NCI-H1048 (cell line): ENCODE results near the gene DIAPH2.

Source experiments
- DNase-seq: peaks from one replicate; lab custom pipeline; 2025; lab: John Stamatoyannopoulos, UW

Gene DIAPH2

DNA sequence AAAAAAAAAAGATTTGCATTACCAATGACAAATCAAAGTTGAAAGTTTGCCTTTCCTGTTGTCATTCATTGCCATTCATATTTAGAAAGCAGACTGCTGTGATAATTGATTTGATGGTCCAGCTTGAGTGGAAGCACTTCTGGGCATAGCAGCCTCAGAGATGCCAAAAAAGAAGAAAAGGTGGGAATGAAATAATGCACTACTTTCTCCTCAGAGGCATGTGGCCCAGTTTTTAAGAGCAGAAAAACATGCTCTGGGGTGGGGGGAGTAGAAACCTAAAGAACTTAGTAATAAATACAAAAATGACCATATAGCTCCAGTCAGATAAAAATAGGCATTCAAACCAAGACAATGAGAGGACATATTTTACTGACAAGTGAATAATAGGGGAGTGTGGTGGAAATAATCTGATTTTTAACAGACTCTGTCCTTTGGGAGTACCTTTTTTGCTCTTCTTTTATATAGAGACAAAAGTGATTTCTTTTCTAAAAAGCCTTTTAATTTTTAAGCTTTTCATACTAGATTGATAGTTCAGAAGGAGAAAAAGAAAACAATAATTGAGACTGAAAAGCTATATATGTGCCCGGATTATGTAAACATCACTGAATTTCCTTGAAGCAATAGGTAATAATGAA lies 798.1 kb downstream of the DIAPH2 start:
- no peak for DNase-seq

DNA sequence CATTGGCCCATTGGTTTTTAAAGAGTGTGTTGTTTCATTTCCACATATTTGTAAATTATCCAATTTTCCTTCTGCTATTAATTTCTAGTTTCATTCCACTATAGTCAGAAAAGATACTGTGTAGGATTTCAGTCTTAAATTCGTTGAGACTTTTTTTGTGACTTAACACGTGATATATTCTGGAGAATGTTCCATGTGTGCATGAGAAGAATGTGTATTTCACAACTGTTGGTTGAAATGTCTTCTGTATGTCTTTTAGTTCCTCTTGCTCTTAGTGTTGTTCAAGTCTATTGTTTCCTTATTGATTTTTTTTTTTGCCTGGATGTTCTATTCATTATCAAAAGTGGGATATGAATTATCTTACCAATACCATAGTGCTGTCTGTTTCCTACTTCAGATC lies 806.0 kb downstream of the DIAPH2 start:
- DNase-seq = no peak

DNA sequence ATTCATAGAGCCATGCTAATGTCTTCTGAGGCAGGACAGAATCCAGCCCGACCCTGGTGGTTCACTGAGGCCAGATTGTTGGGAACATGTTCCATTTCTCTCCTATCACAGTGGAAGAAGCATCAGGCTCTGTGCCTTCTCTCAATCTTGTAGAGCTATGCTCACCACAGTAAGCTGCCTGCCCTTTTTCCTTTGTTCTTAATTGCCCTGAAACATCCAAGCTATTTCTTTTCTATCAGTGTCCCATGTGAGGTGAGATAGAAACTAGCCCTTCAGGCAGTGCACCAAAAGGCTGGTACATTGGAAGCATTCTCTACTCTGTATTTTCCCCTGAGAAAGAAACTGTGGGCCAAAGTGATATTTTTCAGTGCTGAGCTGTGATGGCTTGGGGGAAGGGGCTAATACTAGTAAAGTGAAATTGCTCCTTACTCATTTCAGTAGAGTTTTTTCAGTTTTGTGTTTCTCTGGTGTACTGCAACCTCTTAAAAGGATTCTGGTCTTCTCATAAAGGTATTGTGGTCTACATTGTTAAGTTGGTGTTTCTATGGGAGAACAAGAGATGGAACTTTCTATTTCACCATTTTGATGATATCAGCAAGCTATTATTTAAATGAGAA lies 810.2 kb downstream of the DIAPH2 start:
- DNase-seq = no peak

DNA sequence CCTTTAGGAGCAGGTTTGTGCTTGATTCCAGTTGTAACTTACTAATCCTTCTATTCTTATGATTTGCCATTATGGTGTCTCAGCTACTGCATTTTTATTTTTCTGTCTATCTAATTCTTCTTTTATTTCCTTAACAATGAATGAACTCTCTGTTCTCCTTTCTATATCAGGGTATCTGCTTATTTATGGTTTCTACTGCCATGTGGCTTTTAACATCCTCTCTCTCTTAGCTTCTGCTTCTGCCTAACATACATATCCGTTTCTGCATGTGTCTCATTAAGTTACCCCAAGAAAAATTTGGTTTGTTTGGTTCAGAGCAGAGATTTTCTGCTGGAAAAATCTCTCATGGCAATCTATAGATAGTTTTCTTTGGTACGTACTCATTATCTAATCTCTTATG lies 813.5 kb downstream of the DIAPH2 start:
- DNase-seq = no peak

DNA sequence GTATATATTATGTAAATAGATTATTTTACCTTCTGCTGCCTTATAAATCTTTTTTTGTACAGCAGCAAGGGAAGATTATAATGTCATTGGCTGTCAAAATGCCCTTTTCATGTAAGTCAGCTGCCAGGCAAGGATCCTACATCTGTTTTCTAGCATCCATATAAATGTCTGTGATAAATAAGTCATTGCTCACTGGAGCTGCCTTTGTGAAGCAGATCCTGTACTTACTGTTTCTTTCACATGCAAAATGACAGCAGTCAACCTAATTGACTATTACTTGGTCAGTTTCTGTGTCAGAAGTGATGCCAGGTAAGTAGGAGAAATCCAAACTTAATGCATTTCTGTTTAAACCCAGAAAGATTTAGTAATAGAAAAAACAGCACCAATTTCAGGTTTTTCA lies 819.8 kb downstream of the DIAPH2 start:
- no peak for DNase-seq

DNA sequence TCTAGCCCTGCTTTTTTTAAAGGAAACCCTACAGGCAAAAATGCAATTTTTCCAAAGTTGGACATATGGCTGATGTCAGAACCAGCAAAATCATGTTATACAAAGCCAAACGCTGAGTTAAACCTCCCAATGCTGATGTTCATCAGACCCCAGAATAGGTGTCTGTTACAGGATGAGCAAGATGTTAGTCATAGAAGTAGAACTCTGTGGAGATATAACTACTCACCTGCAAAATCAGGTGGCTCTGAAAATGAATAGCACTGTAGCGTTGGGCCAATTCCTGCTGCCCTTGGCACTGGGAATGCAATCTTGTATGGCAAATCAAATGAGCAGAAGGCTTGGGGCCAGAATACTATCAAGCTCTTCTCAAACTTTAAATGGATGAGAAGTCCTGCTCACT lies 833.1 kb downstream of the DIAPH2 start:
- DNase-seq = no peak

DNA sequence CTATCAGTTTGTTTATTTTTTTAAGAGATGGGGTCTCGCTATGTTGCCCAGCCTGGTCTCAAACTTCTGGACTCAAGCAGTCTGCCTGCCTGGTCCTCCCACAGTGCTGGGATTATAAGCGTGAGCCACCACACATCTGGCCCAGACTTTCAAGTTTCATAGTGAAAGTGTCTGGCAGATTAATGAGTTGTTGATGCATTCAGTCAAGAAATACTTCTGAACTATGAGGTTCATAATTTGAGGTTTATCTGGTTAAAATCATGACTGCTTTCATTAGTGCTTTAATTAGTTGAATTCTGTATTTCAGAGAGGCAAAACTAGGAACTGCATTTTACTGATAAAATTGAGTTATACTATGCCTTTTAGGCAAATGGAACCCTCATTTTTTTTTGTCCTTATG lies 837.7 kb downstream of the DIAPH2 start:
- no peak for DNase-seq

DNA sequence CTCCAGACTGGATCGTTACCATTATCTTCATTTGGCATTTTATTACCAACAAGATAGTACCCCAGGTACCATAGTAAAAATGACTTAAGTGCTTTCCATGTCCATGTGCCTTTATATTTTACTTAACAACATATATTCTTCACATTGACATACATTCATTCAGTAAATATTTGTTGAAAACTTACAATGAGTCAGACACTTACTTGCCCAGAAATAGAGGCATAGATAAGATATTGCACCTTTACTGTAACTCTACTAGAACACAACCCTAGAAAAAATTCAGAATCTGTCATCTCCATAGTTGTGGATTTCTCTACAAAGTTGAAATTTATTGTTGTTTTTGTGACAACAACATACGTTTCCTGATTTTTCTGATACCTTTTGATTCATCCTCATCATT lies 839.7 kb downstream of the DIAPH2 start:
- no peak for DNase-seq

DNA sequence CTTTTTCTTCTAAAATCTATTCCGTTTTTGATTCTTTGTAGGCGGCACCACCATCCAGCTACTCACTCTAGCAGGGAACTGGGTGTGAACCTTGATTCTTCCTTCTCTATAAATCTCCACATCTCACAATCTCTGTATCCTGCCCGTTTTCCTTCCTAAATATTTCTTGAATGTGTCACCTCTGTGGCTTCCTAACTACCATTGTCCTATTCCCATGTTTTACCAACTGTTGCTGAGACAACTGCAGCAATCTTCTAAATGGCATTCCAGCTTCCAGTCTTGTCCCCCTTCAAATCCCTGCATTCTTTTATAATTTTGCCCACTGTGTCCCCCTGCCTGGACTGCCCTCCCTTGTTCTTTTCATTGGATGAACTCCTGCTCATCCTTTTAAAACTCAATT lies 840.4 kb downstream of the DIAPH2 start:
- no peak for DNase-seq

DNA sequence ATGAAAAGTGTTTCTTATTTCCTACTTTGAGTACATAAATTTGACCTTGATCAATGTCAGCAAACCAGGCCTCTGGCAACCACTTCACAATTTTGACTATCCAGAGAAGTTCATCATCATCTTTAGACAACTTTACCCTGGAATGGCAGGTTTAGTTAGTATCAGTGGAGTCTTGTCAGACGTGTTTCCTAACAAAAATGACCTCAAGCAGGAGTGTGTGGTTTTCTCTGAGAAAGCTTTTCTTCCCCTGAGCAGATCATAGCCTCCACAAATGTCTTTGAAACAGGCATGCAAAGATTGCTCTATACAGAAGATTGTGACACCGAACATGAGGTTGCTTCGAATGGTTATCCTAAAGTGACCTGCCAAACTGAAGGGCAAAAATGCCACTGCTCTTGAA lies 841.3 kb downstream of the DIAPH2 start:
- DNase-seq = no peak

DNA sequence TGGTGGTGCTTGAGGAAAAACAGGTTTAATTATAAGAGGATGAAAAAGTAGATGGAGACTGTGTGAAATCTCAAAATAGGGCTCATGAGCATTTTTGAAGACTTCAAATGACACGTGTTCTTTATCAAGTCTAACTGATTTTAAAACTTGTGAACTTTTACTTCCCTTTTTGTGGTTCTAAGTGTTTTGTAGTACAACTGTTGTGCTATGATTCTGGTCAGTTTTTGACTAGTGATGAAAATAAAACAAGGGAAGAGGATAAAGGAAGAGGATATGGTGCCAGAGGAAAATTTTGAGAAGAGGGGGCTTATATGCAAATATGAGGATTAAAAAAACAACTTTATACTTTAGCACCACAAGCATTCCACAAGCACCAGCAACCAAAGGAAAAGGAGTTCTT lies 843.1 kb downstream of the DIAPH2 start:
- DNase-seq = no peak

DNA sequence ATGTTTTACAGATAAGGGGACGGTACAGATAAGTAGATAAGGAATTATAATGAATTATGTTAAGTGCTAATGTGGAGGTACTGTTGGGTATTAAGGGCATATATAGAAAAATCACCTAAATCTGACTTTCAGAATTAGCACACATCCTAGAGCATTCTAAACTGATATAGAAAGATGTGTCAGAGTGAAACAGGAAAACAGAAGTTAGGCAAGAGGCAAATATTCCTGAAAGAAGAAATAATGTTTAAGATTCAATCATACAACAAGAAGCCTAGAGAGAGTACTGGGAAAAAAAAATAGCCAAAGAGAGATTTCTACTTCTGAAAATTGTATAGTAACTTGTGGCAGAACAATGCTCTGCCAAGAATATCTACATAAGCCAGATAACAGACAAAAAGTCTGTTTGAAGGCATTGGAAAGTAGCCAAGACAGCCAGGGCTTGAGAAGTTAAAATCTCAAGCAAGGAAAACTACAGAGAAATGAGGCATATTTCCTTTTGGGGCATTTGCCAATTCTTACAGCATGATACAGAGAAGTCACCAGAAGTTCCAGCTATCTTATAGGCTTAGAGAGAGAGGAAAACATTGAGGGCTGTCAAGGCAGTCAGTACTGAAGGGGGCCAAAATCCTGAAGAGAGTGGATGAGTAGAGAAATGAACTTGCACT lies 845.0 kb downstream of the DIAPH2 start:
- DNase-seq = no peak

DNA sequence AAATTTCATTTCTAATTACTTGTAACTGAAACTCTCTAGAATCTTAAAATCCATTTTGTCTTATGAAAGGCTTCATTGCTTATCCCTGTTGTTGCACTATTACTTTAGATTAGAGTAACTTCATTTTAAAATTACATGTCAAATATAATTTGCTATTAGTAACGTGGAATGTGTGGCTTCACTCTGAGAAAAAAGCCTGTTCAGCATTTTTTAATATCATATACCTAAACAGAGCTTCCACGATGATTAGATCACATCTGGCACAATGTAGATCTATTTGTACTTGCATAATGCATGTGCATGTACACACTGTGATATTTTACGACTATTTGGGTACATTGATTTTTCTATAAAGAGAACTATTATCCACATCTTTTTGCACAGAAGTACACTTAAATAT lies 847.2 kb downstream of the DIAPH2 start:
- no peak for DNase-seq

DNA sequence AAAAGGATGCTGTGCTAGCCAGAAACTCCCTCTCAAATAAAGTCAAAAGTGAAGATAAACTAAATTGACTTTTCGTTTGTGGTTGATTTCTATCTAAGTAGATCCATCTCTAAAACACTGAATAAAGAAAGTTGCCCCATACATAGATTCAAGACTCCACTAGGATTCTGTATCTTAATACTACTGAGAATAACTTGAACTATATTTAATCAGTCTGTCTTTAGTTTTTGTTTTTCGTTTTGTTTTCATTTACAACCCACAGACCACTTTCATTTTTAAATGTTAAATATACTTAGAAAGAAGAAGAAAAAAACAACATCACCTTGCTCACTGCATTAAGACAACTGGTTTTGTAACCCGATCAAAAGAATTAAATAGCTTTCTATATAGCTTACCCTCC lies 854.1 kb downstream of the DIAPH2 start:
- DNase-seq = no peak

DNA sequence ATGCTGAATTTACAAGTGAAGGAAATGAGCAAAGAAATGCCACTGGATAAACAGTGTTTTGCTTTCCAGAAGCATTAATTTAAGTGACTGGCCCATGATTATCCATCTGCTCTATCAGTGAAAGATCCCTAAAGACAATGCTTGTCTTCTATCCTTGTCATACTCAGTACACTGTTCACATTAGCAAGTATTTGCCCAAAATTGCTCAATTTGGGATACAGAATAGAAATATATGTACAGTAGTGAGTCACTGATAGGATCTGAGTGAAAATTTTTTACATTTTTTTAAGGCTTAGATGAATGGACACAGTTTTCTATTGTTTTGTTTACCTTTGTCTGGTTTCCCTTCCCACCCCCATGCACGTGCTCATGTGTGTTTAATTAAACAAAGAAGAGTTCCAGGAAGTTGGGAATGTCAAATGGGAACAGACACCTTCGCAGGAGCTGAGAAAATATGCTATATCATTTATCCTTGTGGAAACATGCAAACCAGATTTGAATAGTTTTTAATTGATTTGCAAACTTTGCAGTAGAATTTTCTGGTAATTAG lies 855.4 kb downstream of the DIAPH2 start:
- peak; percentile 2 for DNase-seq

DNA sequence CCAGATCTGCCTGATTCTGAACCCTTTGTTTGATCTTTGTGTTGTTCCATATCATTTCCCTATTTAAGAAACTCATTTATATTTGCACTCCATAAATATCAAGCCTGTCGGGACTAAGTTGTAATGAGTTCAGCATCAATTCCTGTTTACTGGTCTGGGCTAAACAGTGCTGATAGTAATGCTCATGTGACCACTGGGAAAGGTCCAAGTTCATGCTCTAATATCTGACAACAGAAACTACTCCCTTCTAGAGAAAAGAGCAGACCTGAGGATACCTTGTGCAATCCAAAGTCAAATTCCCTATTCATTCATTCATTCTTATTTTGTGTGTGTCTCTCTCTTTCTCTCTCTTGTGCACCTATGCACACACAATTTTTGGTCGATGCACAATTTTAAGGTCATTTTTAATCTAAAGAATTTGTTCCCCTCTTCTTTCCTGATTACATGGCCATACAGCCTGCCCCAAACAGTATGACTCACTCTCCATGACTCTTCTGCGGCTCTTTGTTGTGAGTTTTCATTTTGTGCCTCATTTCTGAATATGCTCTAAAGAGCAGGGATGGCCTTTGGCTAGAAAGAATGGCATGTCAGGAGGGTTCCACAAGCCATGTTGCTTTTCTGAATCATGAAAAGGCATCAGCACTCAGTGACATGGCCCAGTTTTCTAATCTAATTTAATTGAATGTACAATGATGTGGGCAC lies 863.4 kb downstream of the DIAPH2 start:
- no peak for DNase-seq

DNA sequence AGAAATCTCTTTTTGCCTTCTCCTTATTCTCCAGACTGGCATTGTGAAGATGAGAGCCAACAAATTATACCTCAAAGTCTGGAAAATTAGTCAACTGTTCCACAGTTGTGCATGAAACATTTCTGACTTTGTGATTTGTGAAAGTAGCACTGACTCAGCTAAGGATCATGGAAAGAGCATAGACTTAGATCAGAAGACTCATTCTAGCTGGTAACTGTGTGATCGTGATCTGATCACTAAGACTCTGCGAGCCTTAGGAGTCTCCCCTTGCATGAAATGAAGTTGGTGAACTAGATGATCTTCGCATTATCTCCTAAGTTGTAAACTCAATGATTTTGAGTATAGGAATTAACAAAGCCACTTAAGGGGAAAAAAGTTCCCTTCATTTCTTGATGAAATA lies 867.2 kb downstream of the DIAPH2 start:
- DNase-seq = no peak

DNA sequence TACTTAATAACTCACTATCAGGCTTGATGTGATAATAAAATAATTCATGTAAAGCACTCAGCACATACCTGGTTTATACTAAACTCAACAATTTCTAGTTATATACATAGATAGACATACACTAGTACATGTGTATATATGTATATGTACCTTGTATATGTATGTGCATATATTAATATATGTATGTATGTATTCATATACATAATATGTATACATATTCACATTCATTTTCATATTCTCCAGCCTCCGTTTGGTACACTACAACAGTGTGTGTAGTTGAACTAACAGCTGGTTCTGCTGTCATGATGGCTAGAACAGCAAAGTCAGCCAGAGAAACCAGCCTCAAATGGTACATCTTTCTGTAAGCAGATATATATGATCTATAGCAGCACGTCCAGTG lies 869.2 kb downstream of the DIAPH2 start:
- DNase-seq = no peak

DNA sequence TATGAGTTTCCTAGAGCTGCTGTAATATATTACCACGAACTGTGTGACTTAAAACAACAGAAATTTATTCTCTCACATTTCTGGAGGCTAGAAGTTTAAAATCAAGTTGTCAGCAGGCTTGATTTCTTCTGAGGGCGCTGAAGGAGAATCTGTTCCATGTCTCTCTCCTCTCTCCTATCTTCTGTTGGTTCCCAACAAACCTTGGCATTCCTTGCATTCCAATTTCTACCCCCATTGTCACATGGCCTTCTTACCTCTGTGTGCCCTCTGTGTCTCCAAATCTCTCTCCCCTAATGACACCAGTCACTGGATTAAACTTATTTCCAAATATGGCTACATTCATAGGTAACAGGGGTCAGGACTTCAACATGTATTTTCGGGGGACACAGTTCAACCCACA lies 871.7 kb downstream of the DIAPH2 start:
- DNase-seq = no peak

DNA sequence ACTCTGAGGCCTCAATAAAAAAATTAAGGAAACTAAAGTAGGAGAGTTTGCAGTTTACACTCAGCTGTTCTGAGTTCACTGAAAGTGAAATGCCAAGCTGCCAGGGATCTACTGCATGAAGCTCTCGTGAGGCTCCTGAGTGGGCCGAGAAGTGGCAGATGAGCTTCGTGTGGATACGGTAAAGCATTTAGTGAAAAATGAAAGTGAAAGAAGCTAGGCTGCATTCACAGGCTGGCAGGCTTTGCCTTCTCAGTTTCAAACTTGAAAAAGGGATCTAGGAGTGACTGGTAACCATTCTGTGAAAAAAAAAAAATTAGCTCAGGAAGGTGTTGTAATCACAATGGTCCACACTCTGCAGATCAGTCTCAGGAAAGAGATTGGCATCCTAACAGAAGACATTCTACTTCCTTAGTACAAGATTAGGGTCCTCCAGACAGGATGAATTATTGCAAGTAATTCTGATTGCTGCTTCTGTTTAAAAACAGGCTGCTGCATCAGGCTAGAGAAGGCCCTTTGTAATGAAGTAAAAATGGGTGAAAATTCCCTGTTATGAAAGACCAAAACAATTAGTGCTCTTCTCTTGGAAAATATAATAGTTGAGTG lies 879.0 kb downstream of the DIAPH2 start:
- no peak for DNase-seq

DNA sequence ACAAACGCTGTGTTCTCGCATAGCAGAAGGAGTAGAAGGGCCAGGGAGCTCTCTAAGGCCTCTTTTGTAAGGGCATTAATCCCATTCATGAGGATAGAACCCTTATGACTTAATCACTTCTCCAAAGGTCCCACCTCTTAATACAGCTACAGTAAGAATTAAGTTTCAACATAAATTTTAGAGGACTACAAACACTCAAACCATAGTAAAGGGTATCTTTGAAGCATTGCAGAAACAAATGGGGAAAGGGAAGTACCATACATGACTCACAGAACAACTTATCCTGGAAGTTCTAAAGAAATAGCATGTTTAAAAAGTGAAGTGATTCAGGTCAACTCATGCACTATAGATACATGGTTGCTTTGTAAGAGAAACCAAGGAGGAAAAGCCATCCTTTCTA lies 879.9 kb downstream of the DIAPH2 start:
- DNase-seq = no peak

DNA sequence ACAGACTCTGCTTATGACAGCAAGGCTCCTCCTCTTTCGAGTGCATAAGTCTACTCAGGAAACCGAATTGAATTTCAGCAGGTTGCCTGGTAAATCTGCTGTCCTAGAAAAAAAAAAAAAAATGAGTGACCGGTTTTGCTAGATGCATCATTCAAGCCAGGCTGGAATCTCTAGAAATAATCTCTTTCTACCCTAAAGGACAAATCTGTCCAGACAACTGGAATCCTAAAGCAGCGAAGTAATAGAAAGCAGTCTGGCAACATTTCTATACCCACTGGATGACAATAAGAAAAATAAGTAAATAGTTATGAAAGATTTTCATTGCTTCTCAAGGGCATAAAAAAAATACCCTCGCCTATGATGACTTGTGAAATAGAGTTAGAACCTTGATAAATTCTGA lies 902.5 kb downstream of the DIAPH2 start:
- DNase-seq = no peak
